Measurements from ENCODE around the gene RHOT2. TPM values are rescaled to one million over a fixed set of nuclear protein-coding genes. Genes with fewer than 3 reads are reported as not detected.

RHOT2 gene
- total and polyA plus RNA-seq, 9 of the 15 experiments (the other 6 are each of a cell fraction or from before 2014, with no cell fraction given) = 5.0 to 373 (median 112) TPM

- TF ChIP-seq CREB3 (tag; conservative IDR thresholded peaks at IDR 0.05; ENCODE audit: low read depth) (no peak), CBX3 (IDR thresholded peaks at IDR 0.05; ENCODE audit: borderline replicate concordance in 1 of 2, low read length in 2 of 2) (peak in 1 of 2 experiments; percentile 80; a peak in 1 of 3 replicates), ILF3 (IDR thresholded peaks at IDR 0.05; ENCODE audit: borderline replicate concordance) (no peak), L3MBTL2 (IDR thresholded peaks at IDR 0.05) (peak; percentile 95), ZBTB1 (CRISPR knock-in tag; IDR thresholded peaks at IDR 0.05; ENCODE audit: borderline replicate concordance, low read depth) (no peak), ZNF561 (CRISPR knock-in tag; conservative IDR thresholded peaks at IDR 0.05) (no peak), TRIM25 (IDR thresholded peaks at IDR 0.05; ENCODE audit: borderline replicate concordance) (no peak), HNRNPLL (IDR thresholded peaks at IDR 0.05; ENCODE audit: low read depth, low read length, poor library complexity, severe bottlenecking) (no peak), CBX8 (IDR thresholded peaks at IDR 0.05; ENCODE audit: borderline replicate concordance, extremely low read depth, low read depth, low read length, poor library complexity, severe bottlenecking) (no peak), ZNF316 (IDR thresholded peaks at IDR 0.05) (no peak), RBM39 (optimal IDR thresholded peaks at IDR 0.05; ENCODE audit: low read depth, low read length) (no peak), TCF7 (IDR thresholded peaks at IDR 0.05; ENCODE audit: borderline replicate concordance) (no peak), NFXL1 (CRISPR knock-in tag; IDR thresholded peaks at IDR 0.05) (no peak), CHD1 (IDR thresholded peaks at IDR 0.05; ENCODE audit: low read length) (no peak), U2AF1 (optimal IDR thresholded peaks at IDR 0.05; ENCODE audit: low read depth, low read length) (no peak), SMAD3 (CRISPR knock-in tag; conservative IDR thresholded peaks at IDR 0.05) (no peak)
Observed at GRCh38 chr16:681746-682427, 14.0 kb downstream of the RHOT2 start (continued).

Data from K562 (cell line).